Thyroid gland (tissue), 4 donors: ENCODE measurements around the gene SH3RF3.

Experiments used
- CTCF ChIP-seq, 6 experiments: fragments of 200-600 bp in 3 of 6; fragments of 450-650 bp in 3 of 6; sonication (generic) in 3 of 6; IDR thresholded peaks; one replicate each; pipeline ENCODE4 v1.5.1; 2016 to 2019; ENCODE audit warnings: antibody characterized with exemption in 6 of 6, mild to moderate bottlenecking in 2 of 6, inconsistent platforms in 1 of 6, moderate library complexity in 1 of 6
- POLR2A ChIP-seq, 2 donors: fragments of 450-650 bp; IDR thresholded peaks; one replicate each; pipeline ENCODE4 v1.6.1; 2017; ENCODE audit warnings: antibody characterized with exemption in 2 of 2, mild to moderate bottlenecking in 2 of 2, moderate library complexity in 1 of 2

GRCh38 chr2:109318949-109319342 lies 189.9 kb downstream of the SH3RF3 start:
- TF ChIP-seq CTCF (IDR thresholded peaks at IDR 0.05) (no peak), POLR2A (IDR thresholded peaks at IDR 0.05) (no peak)
